GM10266 (cell line): ENCODE measurements around the gene NMD3.

Experiments used
- DNase-seq: peaks from one replicate; pipeline ENCODE4 v3.0.0; 2012; ENCODE audit errors: extremely low spot score
- CTCF ChIP-seq: IDR thresholded peaks from 2 replicates; pipeline ENCODE4 v1.5.1; 2012; ENCODE audit warnings: mild to moderate bottlenecking, low read depth; ENCODE audit not compliant: control insufficient read depth, insufficient read depth; ENCODE audit errors: missing control alignments

The NMD3 gene

GRCh38 chr3:161233557-161233956, 12.4 kb downstream of the NMD3 start:
- DNase-seq, result no peak

GRCh38 chr3:161236240-161236639, 15.1 kb downstream of the NMD3 start:
- TF ChIP-seq CTCF, result no peak
- DNase-seq, result no peak

More at GRCh38 chr3:161233557-161233956, 12.4 kb downstream of the NMD3 start:
- no peak for TF ChIP-seq CTCF

- TF ChIP-seq CTCF, result no peak
- no peak for DNase-seq
Observed at GRCh38 chr3:161239700-161240099, 18.6 kb downstream of the NMD3 start.

GRCh38 chr3:161244538-161244937, 23.4 kb downstream of the NMD3 start:
- DNase-seq, result no peak
- no peak for TF ChIP-seq CTCF

GRCh38 chr3:161247049-161247448, 25.9 kb downstream of the NMD3 start:
- no peak for TF ChIP-seq CTCF
- no peak for DNase-seq

- no peak for TF ChIP-seq CTCF
- DNase-seq, result no peak
Observed at GRCh38 chr3:161250116-161250515, 29.0 kb downstream of the NMD3 start.

GRCh38 chr3:161251716-161252115, 30.6 kb downstream of the NMD3 start:
- TF ChIP-seq CTCF, result no peak
- DNase-seq, result no peak
